Measurements from ENCODE around the gene KLHL34.

GRCh38 chrX:21616386-21616785 is 41.7 kb downstream of the KLHL34 start:
- TF ChIP-seq, protein P1, sequence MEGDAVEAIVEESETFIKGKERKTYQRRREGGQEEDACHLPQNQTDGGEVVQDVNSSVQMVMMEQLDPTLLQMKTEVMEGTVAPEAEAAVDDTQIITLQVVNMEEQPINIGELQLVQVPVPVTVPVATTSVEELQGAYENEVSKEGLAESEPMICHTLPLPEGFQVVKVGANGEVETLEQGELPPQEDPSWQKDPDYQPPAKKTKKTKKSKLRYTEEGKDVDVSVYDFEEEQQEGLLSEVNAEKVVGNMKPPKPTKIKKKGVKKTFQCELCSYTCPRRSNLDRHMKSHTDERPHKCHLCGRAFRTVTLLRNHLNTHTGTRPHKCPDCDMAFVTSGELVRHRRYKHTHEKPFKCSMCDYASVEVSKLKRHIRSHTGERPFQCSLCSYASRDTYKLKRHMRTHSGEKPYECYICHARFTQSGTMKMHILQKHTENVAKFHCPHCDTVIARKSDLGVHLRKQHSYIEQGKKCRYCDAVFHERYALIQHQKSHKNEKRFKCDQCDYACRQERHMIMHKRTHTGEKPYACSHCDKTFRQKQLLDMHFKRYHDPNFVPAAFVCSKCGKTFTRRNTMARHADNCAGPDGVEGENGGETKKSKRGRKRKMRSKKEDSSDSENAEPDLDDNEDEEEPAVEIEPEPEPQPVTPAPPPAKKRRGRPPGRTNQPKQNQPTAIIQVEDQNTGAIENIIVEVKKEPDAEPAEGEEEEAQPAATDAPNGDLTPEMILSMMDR (IDR thresholded peaks at IDR 0.05) = no peak
- TF ChIP-seq POLR2AphosphoS5 (IDR thresholded peaks at IDR 0.05) = no peak

Data from sigmoid colon (tissue), 4 donors.